A549 (cell line): ENCODE measurements around the gene WDFY2.

Source experiments
- BHLHE40 ChIP-seq: IDR thresholded peaks from 2 replicates; pipeline ENCODE4 v1.6.1; 2012; ENCODE audit warnings: low read depth, low read length, inconsistent platforms
- CEBPB ChIP-seq, 2 experiments: fragments of >200 bp in 1 of 2; sonication (Bioruptor Twin) in 1 of 2; formaldehyde crosslinking in 1 of 2; IDR thresholded peaks; 2 replicates each; pipeline ENCODE4 v1.6.1; 2012 to 2016
- EHF ChIP-seq: fragments of 250-450 bp; sonication (Bioruptor Pico); IDR thresholded peaks from 2 replicates; pipeline ENCODE4 v1.5.0; 2020; ENCODE audit warnings: mild to moderate bottlenecking
- EHMT2 ChIP-seq: fragments of 200-600 bp; sonication (generic); IDR thresholded peaks from 2 replicates; pipeline ENCODE4 v1.6.1; 2016; ENCODE audit warnings: antibody characterized with exemption, low read depth, mild to moderate bottlenecking, moderate library complexity
- EP300 ChIP-seq, 2 experiments: fragments of >200 bp; sonication (Bioruptor Twin); formaldehyde crosslinking; IDR thresholded peaks; 2 replicates in 1 of 2; 3 replicates in 1 of 2; pipeline ENCODE4 v1.6.1; 2016 to 2017
- HDAC2 ChIP-seq: fragments of 200-600 bp; sonication (generic); IDR thresholded peaks from 2 replicates; pipeline ENCODE4 v1.6.1; 2016
- ZFP36 ChIP-seq: fragments of 450-650 bp; IDR thresholded peaks from 2 replicates; pipeline ENCODE4 v1.6.1; 2014; ENCODE audit warnings: borderline replicate concordance; ENCODE audit not compliant: partially characterized antibody
- TF ChIP-seq, protein P1 (sequence below): fragments of >200 bp; sonication (Bioruptor Twin); formaldehyde crosslinking; IDR thresholded peaks from 3 replicates; pipeline ENCODE4 v1.5.1; 2016
- TF ChIP-seq, protein P2 (sequence below): fragments of 200-600 bp; sonication (generic); IDR thresholded peaks from 2 replicates; pipeline ENCODE4 v1.6.1; 2016; ENCODE audit warnings: antibody characterized with exemption, mild to moderate bottlenecking, moderate library complexity
- TF ChIP-seq, protein P3 (sequence below): fragments of 450-650 bp; IDR thresholded peaks from 2 replicates; pipeline ENCODE4 v1.6.1; 2014; ENCODE audit warnings: antibody characterized with exemption
- TF ChIP-seq, protein P4 (sequence below): IDR thresholded peaks from 2 replicates; pipeline ENCODE4 v1.6.1; 2012

DNA sequence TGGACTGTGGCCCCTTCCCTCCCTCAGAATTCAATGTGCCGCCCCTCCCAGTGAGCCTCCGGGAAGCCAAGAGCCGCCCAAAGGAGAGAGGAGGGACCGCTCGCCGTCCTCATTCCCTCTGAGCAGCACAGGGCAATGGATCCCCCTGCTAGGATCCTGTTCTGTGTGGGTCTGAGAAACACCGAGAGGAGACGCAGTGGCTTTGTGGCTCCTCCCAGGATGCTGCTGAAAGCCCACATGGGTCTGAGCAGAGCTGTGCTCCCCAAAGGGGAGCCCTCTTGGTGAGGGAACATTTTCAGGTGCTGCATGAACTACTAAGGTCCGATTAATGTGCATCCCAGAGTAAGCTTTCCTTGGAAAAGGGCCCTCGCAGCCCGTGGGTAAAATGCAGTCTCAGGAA, 189.3 kb downstream of the WDFY2 start:
- TF ChIP-seq EP300 (IDR thresholded peaks at IDR 0.05): no peak
- no peak for TF ChIP-seq EHMT2
- TF ChIP-seq, protein P1, sequence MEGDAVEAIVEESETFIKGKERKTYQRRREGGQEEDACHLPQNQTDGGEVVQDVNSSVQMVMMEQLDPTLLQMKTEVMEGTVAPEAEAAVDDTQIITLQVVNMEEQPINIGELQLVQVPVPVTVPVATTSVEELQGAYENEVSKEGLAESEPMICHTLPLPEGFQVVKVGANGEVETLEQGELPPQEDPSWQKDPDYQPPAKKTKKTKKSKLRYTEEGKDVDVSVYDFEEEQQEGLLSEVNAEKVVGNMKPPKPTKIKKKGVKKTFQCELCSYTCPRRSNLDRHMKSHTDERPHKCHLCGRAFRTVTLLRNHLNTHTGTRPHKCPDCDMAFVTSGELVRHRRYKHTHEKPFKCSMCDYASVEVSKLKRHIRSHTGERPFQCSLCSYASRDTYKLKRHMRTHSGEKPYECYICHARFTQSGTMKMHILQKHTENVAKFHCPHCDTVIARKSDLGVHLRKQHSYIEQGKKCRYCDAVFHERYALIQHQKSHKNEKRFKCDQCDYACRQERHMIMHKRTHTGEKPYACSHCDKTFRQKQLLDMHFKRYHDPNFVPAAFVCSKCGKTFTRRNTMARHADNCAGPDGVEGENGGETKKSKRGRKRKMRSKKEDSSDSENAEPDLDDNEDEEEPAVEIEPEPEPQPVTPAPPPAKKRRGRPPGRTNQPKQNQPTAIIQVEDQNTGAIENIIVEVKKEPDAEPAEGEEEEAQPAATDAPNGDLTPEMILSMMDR: no peak
- TF ChIP-seq, protein P2, sequence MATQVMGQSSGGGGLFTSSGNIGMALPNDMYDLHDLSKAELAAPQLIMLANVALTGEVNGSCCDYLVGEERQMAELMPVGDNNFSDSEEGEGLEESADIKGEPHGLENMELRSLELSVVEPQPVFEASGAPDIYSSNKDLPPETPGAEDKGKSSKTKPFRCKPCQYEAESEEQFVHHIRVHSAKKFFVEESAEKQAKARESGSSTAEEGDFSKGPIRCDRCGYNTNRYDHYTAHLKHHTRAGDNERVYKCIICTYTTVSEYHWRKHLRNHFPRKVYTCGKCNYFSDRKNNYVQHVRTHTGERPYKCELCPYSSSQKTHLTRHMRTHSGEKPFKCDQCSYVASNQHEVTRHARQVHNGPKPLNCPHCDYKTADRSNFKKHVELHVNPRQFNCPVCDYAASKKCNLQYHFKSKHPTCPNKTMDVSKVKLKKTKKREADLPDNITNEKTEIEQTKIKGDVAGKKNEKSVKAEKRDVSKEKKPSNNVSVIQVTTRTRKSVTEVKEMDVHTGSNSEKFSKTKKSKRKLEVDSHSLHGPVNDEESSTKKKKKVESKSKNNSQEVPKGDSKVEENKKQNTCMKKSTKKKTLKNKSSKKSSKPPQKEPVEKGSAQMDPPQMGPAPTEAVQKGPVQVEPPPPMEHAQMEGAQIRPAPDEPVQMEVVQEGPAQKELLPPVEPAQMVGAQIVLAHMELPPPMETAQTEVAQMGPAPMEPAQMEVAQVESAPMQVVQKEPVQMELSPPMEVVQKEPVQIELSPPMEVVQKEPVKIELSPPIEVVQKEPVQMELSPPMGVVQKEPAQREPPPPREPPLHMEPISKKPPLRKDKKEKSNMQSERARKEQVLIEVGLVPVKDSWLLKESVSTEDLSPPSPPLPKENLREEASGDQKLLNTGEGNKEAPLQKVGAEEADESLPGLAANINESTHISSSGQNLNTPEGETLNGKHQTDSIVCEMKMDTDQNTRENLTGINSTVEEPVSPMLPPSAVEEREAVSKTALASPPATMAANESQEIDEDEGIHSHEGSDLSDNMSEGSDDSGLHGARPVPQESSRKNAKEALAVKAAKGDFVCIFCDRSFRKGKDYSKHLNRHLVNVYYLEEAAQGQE: no peak
- TF ChIP-seq, protein P3, sequence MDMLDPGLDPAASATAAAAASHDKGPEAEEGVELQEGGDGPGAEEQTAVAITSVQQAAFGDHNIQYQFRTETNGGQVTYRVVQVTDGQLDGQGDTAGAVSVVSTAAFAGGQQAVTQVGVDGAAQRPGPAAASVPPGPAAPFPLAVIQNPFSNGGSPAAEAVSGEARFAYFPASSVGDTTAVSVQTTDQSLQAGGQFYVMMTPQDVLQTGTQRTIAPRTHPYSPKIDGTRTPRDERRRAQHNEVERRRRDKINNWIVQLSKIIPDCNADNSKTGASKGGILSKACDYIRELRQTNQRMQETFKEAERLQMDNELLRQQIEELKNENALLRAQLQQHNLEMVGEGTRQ: no peak
- TF ChIP-seq, protein P4, sequence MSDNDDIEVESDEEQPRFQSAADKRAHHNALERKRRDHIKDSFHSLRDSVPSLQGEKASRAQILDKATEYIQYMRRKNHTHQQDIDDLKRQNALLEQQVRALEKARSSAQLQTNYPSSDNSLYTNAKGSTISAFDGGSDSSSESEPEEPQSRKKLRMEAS: no peak
- TF ChIP-seq HDAC2: no peak
- no peak for TF ChIP-seq CEBPB (IDR thresholded peaks at IDR 0.05)
- no peak for TF ChIP-seq ZFP36
- no peak for TF ChIP-seq EHF (CRISPR knock-in tag)
- TF ChIP-seq BHLHE40: no peak
